Stimulated activated CD8-positive, alpha-beta memory T cell treated with anti-CD3 and anti-CD28 coated beads, Interleukin-15, amount 100 ng/mL, for 24 hours (primary cell): Measurements from ENCODE around the gene AP5Z1.

Source experiments
- DNase-seq: peaks from one replicate; pipeline ENCODE4 v3.0.0-alpha.2; 2020; ENCODE audit warnings: low read depth

AP5Z1 gene

DNA sequence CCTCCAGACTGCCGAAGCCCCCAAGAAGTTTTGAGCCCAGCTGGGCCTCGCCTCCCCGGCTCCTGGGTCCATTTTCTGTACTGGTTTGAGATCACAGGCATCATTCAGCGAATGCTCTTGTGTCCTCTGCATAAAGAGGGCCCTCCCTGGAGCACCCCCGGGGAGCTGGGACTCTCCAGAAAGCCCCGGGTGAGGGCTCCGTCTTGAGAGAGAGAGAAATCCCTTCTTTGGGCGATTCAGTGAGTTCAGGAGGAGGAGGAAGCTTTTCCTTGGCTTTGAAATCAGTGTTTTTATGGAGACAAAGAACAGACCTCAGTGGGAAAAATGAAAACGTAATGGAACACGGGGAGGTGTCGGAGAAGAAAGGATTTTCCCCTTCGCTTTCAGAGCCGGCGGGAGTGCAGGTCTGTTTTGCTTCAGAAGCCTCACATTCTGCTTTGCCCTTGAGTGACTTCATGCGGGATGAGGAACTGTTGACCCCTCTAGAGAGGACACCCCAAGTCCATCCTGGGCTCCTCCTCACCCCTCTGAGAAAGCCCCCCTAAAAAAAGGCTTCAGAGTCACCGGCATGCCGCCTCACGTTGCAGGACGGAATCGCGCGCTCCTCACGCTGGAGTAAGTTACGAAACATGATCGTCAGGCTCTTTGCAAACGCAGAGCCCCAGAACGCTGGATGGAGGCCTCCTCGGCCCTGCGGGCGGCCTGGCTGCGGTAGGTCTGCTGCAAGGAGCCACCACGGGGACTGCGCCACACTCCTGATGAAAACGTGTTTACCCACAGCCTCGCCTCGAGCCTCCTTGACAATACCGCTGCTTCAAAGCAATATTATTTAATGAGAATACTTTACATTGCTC, 8.5 kb upstream of the AP5Z1 start:
- DNase-seq: no peak

DNA sequence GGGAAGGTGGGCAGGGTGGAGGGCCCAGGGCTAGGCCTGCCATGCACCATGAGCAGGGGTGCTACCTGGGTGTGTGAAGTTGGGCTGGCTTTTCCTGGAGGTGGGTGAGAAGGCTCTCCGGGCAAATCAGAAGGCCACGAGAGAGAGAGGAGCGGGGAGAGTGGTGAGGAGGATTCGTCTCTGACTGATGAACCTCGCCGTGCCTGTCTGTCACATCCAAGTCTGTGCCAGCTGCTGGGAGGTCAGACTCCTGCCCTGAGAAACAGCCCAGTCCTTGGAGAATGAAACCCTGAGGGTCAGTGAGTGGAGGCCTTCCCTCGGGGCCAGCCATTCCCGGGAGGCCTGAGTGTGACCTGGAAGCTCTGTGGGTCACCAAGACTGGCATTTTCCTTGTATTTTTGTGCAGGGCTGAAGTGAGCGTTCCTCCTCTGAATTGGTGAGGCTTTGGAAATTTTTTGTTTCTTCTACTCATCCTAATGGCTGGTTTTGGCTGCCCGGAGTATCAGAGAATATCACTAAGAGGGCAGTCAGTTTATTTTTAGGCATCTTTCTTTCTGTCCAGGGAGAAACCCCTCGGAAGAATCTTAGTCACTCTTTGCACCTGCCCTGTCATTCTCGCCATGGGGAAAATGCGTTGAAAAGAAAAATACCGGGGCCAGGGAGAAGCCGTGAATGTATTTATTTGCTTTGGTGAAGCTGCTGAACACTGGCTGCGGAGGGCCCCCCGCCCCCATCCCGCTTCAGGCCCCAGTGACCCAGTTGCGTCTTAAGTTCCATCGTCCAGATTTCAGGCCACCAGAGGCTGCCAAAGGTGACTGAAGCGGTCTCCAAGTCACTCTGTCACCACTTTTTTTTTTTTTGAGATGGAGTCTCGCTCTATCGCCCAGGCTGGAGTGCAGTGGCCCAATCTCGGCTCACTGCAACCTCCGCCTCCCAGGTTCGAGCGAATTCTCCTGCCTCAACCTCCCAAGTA, 6.5 kb upstream of the AP5Z1 start:
- no peak for DNase-seq

GRCh38 chr7:4769761-4770160, 5.7 kb upstream of the AP5Z1 start:
- DNase-seq: no peak

DNA sequence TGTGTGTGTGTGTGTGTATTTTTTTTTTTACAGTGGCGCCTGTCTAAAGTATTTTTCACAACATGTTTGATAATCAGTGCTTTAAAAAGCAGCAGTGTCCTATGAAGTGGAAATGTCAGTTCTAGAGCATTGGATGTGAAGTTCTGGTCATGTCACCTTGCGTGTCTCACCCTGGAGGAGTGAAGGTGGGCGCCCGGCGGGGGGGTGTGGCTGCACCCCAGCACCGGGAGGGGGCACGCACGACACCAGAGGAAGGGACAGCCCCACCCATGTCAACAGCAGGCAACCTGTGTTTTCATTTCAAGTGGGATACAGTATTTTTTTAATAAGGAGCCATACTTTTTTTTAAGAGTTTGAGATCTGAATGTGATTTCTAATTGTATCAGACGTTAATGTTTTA, 4.5 kb upstream of the AP5Z1 start:
- DNase-seq: no peak

- DNase-seq: no peak
These were observed 3.7 kb upstream of the AP5Z1 start for GRCh38 chr7:4771737-4772136.

DNA sequence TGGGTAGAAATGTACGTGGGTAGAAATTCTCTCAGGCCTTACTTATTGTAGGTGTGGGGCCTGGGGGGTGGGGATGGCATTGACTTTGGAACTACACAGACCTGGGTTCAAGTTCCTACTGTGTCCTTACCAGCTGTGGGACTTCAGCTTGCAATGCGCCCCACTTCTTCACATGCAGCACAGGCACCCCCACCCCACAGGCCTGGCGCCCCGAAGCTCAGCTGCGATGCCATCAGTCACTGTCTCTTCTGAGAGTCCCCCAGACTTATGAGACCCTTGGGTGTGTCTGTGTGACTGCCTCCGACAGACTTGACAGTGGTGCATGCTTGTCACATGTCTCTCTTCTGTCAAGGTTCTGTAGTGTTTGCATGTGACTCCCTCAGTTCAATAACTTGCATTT, 3.1 kb upstream of the AP5Z1 start:
- DNase-seq: no peak

DNA sequence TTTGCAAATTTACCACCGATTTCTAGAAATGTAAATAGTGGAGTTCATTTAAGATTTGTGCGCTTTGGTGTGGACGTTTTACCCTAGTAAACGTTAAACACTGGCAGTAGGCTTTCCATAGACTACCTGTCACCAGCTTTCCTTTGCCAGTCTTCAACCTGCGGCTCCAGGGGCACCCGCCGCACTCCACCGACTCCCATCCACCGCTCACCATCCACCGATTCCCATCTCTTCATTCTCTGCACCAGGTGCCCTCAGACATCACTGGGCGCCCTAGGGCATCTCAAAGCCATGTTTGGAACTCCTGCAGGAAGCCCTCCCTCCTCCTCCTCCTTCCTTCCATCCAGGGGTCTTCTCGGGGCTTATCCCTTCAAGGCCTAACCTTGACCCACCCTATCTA, 1.4 kb upstream of the AP5Z1 start:
- DNase-seq: no peak

- no peak for DNase-seq
These were observed 669 bp upstream of the AP5Z1 start for GRCh38 chr7:4774658-4775249.

- no peak for DNase-seq
These were observed 613 bp downstream of the AP5Z1 start for GRCh38 chr7:4775848-4776623.

- no peak for DNase-seq
These were observed 3.7 kb downstream of the AP5Z1 start for GRCh38 chr7:4779118-4779517.

DNA sequence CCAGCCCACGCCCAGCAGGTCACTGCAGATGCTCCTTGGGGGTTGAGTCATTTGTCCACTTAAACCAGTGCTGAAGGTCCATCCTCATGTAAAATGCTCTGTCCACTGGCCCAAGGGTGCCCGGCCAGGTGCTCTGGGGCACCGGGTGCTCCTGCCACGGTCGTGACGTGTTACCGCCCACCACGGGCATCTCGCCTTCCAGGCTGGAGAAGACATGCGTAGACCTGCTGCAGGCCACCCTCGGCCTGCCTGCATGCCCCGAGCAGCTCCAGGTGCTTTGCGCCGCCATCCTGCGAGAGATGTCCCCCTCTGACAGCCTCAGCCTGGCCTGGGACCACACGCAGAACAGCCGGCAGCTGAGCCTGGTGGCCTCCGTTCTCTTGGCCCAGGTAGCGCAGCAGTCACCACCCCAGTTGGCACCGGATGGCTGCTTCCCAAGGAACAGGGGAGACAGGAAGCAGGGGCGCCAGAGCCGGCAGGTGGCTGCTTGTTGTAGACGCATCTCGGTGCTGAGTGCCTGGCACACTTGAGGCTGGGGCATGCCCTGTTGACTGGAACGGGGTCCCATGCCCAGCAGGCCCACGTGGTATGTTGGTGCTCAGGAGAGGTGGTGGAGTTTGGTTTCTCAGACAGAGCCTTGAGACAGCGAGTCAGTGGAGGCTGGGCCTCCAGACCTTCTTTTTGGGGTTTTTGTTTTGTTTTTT, 6.1 kb downstream of the AP5Z1 start:
- DNase-seq: no peak

DNA sequence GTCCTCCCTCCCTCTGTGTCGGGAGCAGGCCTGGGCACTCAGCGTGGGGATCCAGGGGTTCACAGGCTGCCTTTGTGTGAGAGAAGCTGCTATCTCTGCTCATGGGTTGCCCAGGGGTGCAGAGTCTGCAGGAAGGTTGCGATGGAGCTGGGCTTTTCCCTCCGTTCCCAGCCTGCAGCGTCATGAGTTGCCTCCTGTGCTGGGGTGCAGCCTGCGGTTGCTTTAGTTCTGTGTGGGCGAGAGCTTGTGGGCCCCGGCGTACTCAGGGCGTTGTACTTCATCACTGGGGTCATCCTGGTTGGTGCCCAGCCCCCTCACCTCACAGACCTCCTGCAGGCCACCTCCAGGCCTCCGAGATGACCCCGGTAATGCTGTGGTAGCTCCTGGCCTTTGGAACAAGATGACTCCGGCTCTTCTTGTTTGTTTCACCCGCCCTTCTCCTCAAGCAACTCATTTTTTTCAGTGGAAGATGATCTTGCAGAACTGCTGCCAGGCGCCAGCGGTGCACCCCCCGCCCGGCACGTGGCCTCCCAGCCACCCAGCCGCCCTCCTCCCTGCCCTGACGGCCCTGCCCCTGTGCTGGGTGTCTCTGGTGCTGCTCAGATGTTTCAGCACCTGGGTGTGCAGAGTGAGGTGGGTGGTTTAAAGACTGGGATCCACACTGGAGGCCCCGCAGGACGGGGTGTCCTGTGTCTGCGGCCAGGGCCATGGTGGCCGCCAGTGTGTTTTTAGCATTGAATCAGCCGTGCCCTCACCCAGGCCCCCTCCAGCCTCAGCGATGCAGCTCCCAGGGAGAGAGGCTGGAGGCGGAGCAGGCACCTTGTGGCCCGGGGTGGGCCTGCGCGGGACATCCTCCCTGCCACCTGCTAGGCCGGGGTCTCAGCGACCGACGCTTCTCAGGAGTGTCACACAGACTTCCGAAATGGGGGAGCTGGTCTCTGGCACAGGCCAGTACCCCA, 7.2 kb downstream of the AP5Z1 start:
- DNase-seq: no peak

DNA sequence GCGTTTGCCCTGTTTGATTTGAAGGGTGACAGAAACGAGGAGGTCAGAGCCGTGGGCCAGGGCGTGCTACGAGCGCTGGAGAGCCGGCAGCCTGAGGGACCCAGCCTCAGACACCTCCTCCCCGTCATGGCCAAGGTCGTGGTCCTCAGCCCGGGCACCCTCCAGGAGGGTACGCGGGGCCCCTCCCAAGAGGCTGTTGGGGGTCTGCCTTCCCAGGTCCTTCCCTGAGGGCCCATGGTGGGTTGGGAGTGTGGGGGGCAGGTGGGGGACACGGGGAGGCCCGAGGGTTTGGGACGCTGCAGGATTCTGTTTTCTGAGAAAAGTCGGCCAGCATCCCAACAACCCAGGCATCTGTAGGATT, 7.8 kb downstream of the AP5Z1 start:
- no peak for DNase-seq

- no peak for DNase-seq
These were observed 8.4 kb downstream of the AP5Z1 start for GRCh38 chr7:4783762-4784351.

- DNase-seq: no peak
These were observed 9.4 kb downstream of the AP5Z1 start for GRCh38 chr7:4784799-4785198.

GRCh38 chr7:4785371-4785770, 9.9 kb downstream of the AP5Z1 start:
- DNase-seq: no peak

GRCh38 chr7:4786015-4786414, 10.6 kb downstream of the AP5Z1 start:
- DNase-seq: no peak

DNA sequence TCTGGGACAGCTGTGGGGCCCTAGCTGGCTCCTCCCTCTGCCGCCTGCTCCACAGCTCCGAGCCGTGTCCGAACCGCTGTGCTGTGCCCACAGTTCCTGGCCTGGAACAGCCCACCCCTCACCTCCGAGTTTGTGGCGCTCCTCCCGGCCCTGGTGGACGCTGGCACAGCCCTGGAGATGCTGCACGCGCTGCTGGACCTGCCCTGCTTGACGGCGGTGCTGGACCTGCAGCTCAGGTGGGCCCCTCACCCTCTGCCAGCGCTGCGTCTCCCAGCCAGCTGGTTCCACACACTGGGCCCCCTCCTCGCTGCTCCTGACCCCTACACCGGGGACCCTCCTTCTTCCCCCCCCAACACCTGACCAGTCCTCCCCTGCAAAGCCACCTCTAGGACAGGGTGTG, 12.1 kb downstream of the AP5Z1 start:
- DNase-seq: no peak

DNA sequence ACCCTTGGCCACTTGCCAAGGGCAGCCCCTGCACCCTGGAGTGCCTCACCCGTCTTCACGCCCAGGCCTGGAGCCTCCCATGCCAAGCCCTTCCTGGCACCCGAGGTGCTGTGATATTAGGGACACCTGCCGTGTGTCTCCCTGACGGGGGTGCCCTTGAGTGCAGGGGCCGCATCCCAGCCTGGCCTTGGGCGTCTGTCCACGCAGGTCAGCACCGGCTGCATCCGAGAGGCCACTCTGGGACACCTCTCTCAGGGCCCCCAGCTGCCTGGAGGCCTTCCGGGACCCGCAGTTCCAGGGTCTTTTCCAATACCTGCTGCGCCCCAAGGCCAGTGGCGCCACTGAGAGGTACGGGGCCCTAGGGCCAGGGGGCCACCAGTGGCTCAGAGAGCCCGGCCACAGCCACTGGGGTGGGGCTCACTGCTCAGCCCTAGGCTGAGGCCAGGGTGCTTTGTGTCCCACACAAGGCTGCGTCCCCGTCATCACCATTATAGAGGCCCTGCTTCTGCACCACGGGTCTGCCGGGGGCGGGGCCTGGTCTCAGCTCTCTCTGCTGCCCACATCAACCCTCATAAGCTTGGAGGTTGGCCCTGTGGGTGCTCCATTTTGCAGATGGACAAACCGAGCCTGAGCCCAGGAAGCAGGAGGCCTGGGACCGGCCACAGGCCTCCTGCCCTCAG, 12.7 kb downstream of the AP5Z1 start:
- no peak for DNase-seq
